ENCODE results near the gene SLC17A7. TPM values are rescaled to one million over a fixed set of nuclear protein-coding genes. Genes with fewer than 3 reads are reported as not detected.

SLC17A7 gene
- total and polyA plus RNA-seq, 2 of the 4 experiments (the other 2 are of a cell fraction): 0.03 TPM; not detected in 1

GRCh38 chr19:49488863-49489537, 47.7 kb upstream of the SLC17A7 start:
- Histone ChIP-seq H4K91ac (ENCODE audit: insufficient read depth, low read depth, low read length) (no peak overlapping the region), H3K79me1 (ENCODE audit: low read depth in 1 of 2, low read length in 2 of 2) (peaks cover 11 to 39% of the 10 kb centered on the region in 2 experiments), H3K9ac (ENCODE audit: low read depth, low read length) (peak overlapping the region; percentile 99), H3K9me1 (ENCODE audit: insufficient read depth, low read length) (peaks cover 5% of the 10 kb centered on the region), H3K23ac (ENCODE audit: low read depth, low read length) (peak overlapping the region; percentile 86), H3K27ac (ENCODE audit: insufficient read depth, low read length) (peak overlapping the region; percentile 40), H2AK5ac (ENCODE audit: low read depth, low read length) (no peak overlapping the region), H3K4me2 (ENCODE audit: low read depth, low read length) (peak overlapping the region; percentile 91), H4K8ac (ENCODE audit: low read depth in 2 of 2, low read length in 2 of 2) (peak overlapping the region; percentile 44 to 80; a peak in 2 of 4 replicates), H2AK9ac (replicated peaks; ENCODE audit: low read depth, low read length, poor library complexity) (no peak overlapping the region), H2AFZ (replicated peaks; ENCODE audit: low read length, poor library complexity) (no peak overlapping the region), H2BK5ac (ENCODE audit: low read depth, low read length, poor library complexity, severe bottlenecking) (peak overlapping the region; percentile 86), H3K4ac (ENCODE audit: low read depth, low read length) (peak overlapping the region; percentile 59), H3K27me3 (ENCODE audit: control insufficient read depth, insufficient read depth, low read length) (no peaks in the 10 kb centered on the region), H3K14ac (replicated peaks; ENCODE audit: low read depth, low read length) (peak overlapping the region; percentile 98), H3K4me3 (ENCODE audit: insufficient read depth, low read depth, low read length) (peak overlapping the region; percentile 70), H2BK120ac (ENCODE audit: low read depth, low read length) (no peak overlapping the region), H4K20me1 (ENCODE audit: insufficient read depth, low read length) (peaks cover 56% of the 10 kb centered on the region), H4K5ac (ENCODE audit: low read depth, low read length) (no peak overlapping the region), H3K36me3 (ENCODE audit: control insufficient read depth, insufficient read depth, low read length) (peaks cover 47% of the 10 kb centered on the region), H3K9me3 (ENCODE audit: control insufficient read depth, insufficient read depth, low read length) (no peaks in the 10 kb centered on the region), H3K18ac (ENCODE audit: low read depth, low read length) (no peak overlapping the region), H2BK15ac (ENCODE audit: low read depth, low read length) (no peak overlapping the region), H3K4me1 (ENCODE audit: control insufficient read depth, insufficient read depth, low read length) (peaks cover 7% of the 10 kb centered on the region), H2BK20ac (ENCODE audit: low read depth, low read length) (no peak overlapping the region), H3K56ac (ENCODE audit: extremely low read depth, insufficient read depth, low read length) (peak overlapping the region; percentile 99)
- in situ Hi-C loops (cut with MboI; ENCODE audit: low sequenced_read_pairs) (no loop called here), dilution Hi-C loops (cut with HindIII; ENCODE audit: low sequenced_read_pairs, unreplicated experiment) (no loop called here), intact Hi-C loops (cut with micrococcal nuclease) (no loop called here)
- ATAC-seq (ENCODE audit: low read depth) (no peak), DNase-seq (no peak)
- WGBS, 2 experiments (ENCODE audit: extremely low coverage in 2 of 2, insufficient read length in 1 of 2): 8% methylated on average over 5 of the region's 15 CpGs; no CpG with 5 or more reads in 1 of the 2 experiments
- ChIA-PET POLR2A (ENCODE audit: unreplicated experiment) (interaction anchor here (0.6 kb wide), 1 partner anchor 105 kb away, joined by 4 read pairs; no protein-coding TSS in a partner anchor), CTCF (interaction anchor here (0.5 kb wide), 1 partner anchor 15 kb away, joined by 3 read pairs; the partner anchor contains the start of gene FLT3LG)
- BruUV-seq (replicated peaks): no TSS peak
- TF ChIP-seq MAFK (IDR thresholded peaks at IDR 0.05; ENCODE audit: low read depth, low read length) (peak; percentile 91), NFE2L2 (IDR thresholded peaks at IDR 0.05; ENCODE audit: low read depth, low read length) (no peak)

Data from IMR-90 (cell line).